Measurements from ENCODE around the gene XPR1.
A peak's percentile ranks its signal among the peaks of the same experiment; 100 is the strongest.

The XPR1 gene

GRCh38 chr1:180615493-180616290, 16.1 kb upstream of the XPR1 start:
- DNase-seq: no peak

GRCh38 chr1:180616439-180616838, 15.4 kb upstream of the XPR1 start:
- DNase-seq: no peak

- DNase-seq: no peak
Observed at GRCh38 chr1:180617774-180618395, 13.9 kb upstream of the XPR1 start.

- DNase-seq: no peak
Observed at GRCh38 chr1:180620581-180620980, 11.2 kb upstream of the XPR1 start.

GRCh38 chr1:180622658-180623508, 8.9 kb upstream of the XPR1 start:
- DNase-seq: no peak

GRCh38 chr1:180623579-180624347, 8.1 kb upstream of the XPR1 start:
- DNase-seq: no peak

- DNase-seq: no peak
Observed at GRCh38 chr1:180626711-180627110, 5.1 kb upstream of the XPR1 start.

GRCh38 chr1:180627411-180627810, 4.4 kb upstream of the XPR1 start:
- no peak for DNase-seq

- no peak for DNase-seq
Observed at GRCh38 chr1:180628646-180629045, 3.2 kb upstream of the XPR1 start.

GRCh38 chr1:180630408-180631193, 1.2 kb upstream of the XPR1 start:
- DNase-seq: no peak

- no peak for DNase-seq
Observed at GRCh38 chr1:180631194-180631765, 542 bp upstream of the XPR1 start.

- peak; percentile 70 for DNase-seq
Observed at GRCh38 chr1:180632326-180633056, 669 bp downstream of the XPR1 start.

GRCh38 chr1:180633057-180634056, 1.5 kb downstream of the XPR1 start:
- no peak for DNase-seq

- DNase-seq: no peak
Observed at GRCh38 chr1:180636138-180636537, 4.3 kb downstream of the XPR1 start.

GRCh38 chr1:180639871-180640270, 8.0 kb downstream of the XPR1 start:
- DNase-seq: no peak

GRCh38 chr1:180640531-180640949, 8.7 kb downstream of the XPR1 start:
- DNase-seq: no peak

- no peak for DNase-seq
Observed at GRCh38 chr1:180641662-180642061, 9.8 kb downstream of the XPR1 start.

GRCh38 chr1:180642781-180643180, 11.0 kb downstream of the XPR1 start:
- DNase-seq: no peak

GRCh38 chr1:180643693-180644092, 11.9 kb downstream of the XPR1 start:
- no peak for DNase-seq
